Caco-2 (cell line): Measurements from ENCODE around the gene NFIA. TPM values are rescaled to one million over a fixed set of nuclear protein-coding genes. Genes with fewer than 3 reads are reported as not detected.

ENCODE experiments used
- BruUV-seq: library from RNA; stranded (reverse); fragments of 400-500 nt; replicated peaks from 2 replicates; lab custom pipeline; 2021; lab: Mats Ljungman, UMichigan
- CTCF ChIA-PET: fragments of 300-600 bp; sonication (Branson Sonifier 250); formaldehyde crosslinking; loops from one replicate; lab custom pipeline; 2022; ENCODE audit warnings: antibody characterized with exemption; lab: Charles Lee
- POLR2A ChIA-PET: fragments of 300-600 bp; sonication (Branson Sonifier 250); formaldehyde crosslinking; loops from one replicate; lab custom pipeline; 2022; ENCODE audit warnings: antibody characterized with exemption; lab: Charles Lee
- DNase-seq, 2 experiments: peaks; one replicate each; pipeline versions ENCODE4 v3.0.0 to v3.0.0-alpha.2; 2020 to 2022
- H3K27me3 ChIP-seq: replicated peaks from 2 replicates; pipeline ENCODE4 v1.6.0; 2011; ENCODE audit warnings: low read length; ENCODE audit not compliant: control insufficient read depth, insufficient read depth
- H3K36me3 ChIP-seq: 2 replicates; pipeline ENCODE4 v1.5.1; 2011; ENCODE audit warnings: low read length; ENCODE audit not compliant: control insufficient read depth, insufficient read depth
- H3K4me1 ChIP-seq: fragments of 250-450 bp; sonication (Bioruptor Pico); 2 replicates; pipeline ENCODE4 v1.5.1; 2020; ENCODE audit warnings: mild to moderate bottlenecking
- H3K4me3 ChIP-seq: 2 replicates; pipeline ENCODE4 v1.5.1; 2011; ENCODE audit warnings: low read depth, mild to moderate bottlenecking, control low read depth, low read length
- H3K9me3 ChIP-seq: fragments of 250-450 bp; sonication (Bioruptor Pico); 2 replicates; pipeline ENCODE4 v1.5.1; 2020; ENCODE audit warnings: mild to moderate bottlenecking, moderate library complexity
- H3K27ac Mint-ChIP-seq: one replicate; pipeline ENCODE4 v1.8.0; 2022; ENCODE audit warnings: mixed read lengths; ENCODE audit not compliant: unreplicated experiment
- H3K27me3 Mint-ChIP-seq: one replicate; pipeline ENCODE4 v1.8.0; 2022; ENCODE audit warnings: mixed read lengths; ENCODE audit not compliant: insufficient read depth, unreplicated experiment
- H3K36me3 Mint-ChIP-seq: one replicate; pipeline ENCODE4 v1.8.0; 2022; ENCODE audit warnings: mild to moderate bottlenecking, mixed read lengths; ENCODE audit not compliant: insufficient read depth, unreplicated experiment
- H3K4me1 Mint-ChIP-seq: one replicate; pipeline ENCODE4 v1.8.0; 2022; ENCODE audit warnings: low read depth, mixed read lengths; ENCODE audit not compliant: unreplicated experiment
- H3K4me3 Mint-ChIP-seq: one replicate; pipeline ENCODE4 v1.8.0; 2022; ENCODE audit warnings: mild to moderate bottlenecking, moderate library complexity, mixed read lengths; ENCODE audit not compliant: unreplicated experiment
- H3K9me3 Mint-ChIP-seq: one replicate; pipeline ENCODE4 v1.8.0; 2022; ENCODE audit warnings: mixed read lengths; ENCODE audit not compliant: unreplicated experiment
- intact Hi-C: fragments of 100-400 bp; cut with micrococcal nuclease; formaldehyde crosslinking; loops from one replicate; pipeline ENCODE4 v1.10.0; 2022; ENCODE audit not compliant: unreplicated experiment
- total RNA-seq: library from RNA; stranded (reverse); gene quantifications from 2 replicates; pipeline ENCODE4 v1.2.3, GENCODE V29; 2022
- TF ChIP-seq, protein P1 (sequence below), 2 experiments: fragments of 200-600 bp in 1 of 2; IDR thresholded peaks; 1 replicate in 1 of 2; 2 replicates in 1 of 2; pipeline versions ENCODE4 v1.5.1 to v1.8.0; 2011 to 2022; ENCODE audit warnings: antibody characterized with exemption in 1 of 2, control low read depth in 1 of 2, inconsistent platforms in 1 of 2, low read depth in 1 of 2, low read length in 1 of 2, mild to moderate bottlenecking in 1 of 2, moderate library complexity in 1 of 2; ENCODE audit not compliant: insufficient read depth in 1 of 2, severe bottlenecking in 1 of 2, unreplicated experiment in 1 of 2

NFIA gene
- total RNA-seq, 1 experiment from 2014 or later: 1.4 TPM

DNA sequence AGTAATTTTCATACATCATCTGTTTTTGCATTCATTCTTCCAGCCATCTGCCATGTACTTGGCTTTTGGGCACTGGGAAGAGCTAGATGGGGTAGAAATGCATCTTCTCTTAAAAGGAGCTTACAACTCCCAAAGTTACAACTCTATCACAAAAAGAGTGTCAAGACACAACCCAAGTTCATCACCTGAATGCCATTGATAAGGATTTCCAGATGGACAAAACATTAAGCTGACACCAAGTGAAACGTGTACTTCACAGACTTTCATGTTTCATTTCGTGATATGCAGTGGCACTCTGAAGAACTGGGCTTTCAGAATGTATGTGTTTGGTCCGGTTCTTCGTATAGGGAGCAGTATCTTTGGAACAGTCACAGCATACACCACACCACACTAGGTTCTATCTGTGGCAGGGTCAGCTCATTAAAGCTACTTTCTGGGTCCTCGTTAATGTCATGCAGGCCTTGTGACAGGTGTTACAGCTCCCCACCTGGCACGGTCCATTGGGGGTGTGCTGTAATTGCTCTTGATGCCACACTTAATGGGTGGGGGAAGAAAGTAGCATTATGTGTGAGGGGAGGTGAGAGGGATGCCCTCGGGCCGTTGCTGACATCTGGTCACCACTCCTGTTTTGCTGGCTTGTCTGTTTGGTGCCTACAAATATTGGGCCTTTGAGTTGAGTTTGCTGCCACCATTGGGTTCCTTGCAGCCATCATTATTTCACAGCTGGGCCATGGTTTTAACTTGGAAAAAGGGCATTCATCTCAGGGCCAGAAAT lies 164.9 kb downstream of the NFIA start:
- ChIA-PET CTCF (no interaction called here), POLR2A (no interaction called here)
- TF ChIP-seq, protein P1, sequence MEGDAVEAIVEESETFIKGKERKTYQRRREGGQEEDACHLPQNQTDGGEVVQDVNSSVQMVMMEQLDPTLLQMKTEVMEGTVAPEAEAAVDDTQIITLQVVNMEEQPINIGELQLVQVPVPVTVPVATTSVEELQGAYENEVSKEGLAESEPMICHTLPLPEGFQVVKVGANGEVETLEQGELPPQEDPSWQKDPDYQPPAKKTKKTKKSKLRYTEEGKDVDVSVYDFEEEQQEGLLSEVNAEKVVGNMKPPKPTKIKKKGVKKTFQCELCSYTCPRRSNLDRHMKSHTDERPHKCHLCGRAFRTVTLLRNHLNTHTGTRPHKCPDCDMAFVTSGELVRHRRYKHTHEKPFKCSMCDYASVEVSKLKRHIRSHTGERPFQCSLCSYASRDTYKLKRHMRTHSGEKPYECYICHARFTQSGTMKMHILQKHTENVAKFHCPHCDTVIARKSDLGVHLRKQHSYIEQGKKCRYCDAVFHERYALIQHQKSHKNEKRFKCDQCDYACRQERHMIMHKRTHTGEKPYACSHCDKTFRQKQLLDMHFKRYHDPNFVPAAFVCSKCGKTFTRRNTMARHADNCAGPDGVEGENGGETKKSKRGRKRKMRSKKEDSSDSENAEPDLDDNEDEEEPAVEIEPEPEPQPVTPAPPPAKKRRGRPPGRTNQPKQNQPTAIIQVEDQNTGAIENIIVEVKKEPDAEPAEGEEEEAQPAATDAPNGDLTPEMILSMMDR (IDR thresholded peaks at IDR 0.05; ENCODE audit: insufficient read depth in 1 of 2, low read depth in 1 of 2, low read length in 1 of 2, severe bottlenecking in 1 of 2, unreplicated experiment in 1 of 2): no peak

DNA sequence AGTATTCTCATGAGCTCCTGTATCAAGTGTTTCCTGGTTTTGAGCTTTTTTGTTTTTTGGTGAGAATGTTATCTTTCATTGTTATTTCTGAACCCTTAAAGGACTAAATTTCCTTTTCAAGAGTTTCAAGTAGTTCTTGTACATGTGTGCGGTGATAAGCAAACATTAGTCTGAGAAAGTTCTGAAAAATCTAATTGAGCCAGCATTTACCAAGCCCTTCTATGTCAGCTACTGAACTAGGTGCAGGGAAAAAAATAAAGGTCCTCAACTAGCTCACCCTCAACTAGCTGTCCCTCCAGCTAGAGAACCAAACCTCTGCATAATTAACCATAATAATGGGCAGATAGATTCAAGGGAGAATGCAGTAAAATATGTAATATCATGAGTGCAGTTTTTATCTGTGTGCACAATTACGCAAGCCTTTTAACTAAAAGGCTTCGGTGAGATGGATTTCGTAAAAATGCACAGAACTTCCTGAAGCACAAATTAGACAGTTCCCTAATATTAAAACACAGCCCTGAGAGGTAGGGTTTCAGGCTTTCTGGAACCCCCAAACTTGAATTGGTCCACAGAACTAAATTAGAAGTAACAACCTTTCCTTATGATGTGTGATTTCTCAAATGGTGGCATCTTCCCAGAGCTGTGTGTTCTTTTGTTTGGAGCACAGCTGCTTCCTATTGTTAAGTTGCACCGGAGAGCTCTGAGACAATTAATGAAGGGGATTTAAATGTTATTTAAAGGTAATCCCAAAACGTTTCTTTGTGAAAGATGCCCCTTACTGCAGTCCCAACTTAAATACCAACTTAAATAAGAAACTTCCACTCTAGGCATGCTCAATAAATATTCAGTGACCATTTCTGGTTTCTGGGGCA lies 165.8 kb downstream of the NFIA start:
- Mint-ChIP-seq H3K9me3 (no peaks in the 10 kb centered on the region), H3K4me3 (no peak overlapping the region), H3K36me3 (no peaks in the 10 kb centered on the region), H3K4me1 (no peaks in the 10 kb centered on the region), H3K27ac (no peak overlapping the region), H3K27me3 (no peaks in the 10 kb centered on the region)
- intact Hi-C loops: no loop called here
- POLR2A ChIA-PET: no interaction called here
- CTCF ChIA-PET: no interaction called here
- no peak for DNase-seq
- H3K4me1 ChIP-seq: no peaks in the 10 kb centered on the region
- H3K36me3 ChIP-seq: no peaks in the 10 kb centered on the region
- TF ChIP-seq, protein P1 (IDR thresholded peaks at IDR 0.05; ENCODE audit: insufficient read depth in 1 of 2, low read depth in 1 of 2, low read length in 1 of 2, severe bottlenecking in 1 of 2, unreplicated experiment in 1 of 2): no peak
- H3K4me3 ChIP-seq: no peak overlapping the region
- BruUV-seq: no TSS peak
- H3K9me3 ChIP-seq: no peaks in the 10 kb centered on the region
- H3K27me3 ChIP-seq: no peaks in the 10 kb centered on the region

More for the DNA sequence above, 164.9 kb downstream of the NFIA start:
- Histone ChIP-seq H3K4me1 (no peaks in the 10 kb centered on the region), H3K4me3 (no peak overlapping the region), H3K9me3 (no peaks in the 10 kb centered on the region), H3K27me3 (no peaks in the 10 kb centered on the region), H3K36me3 (no peaks in the 10 kb centered on the region)
- no peaks in the 10 kb centered on the region for H3K36me3 Mint-ChIP-seq
- no peaks in the 10 kb centered on the region for H3K4me1 Mint-ChIP-seq
- intact Hi-C loops: no loop called here
- no peak overlapping the region for H3K27ac Mint-ChIP-seq
- DNase-seq: no peak
- no TSS peak for BruUV-seq
- H3K27me3 Mint-ChIP-seq: no peaks in the 10 kb centered on the region
- no peak overlapping the region for H3K4me3 Mint-ChIP-seq
- H3K9me3 Mint-ChIP-seq: no peaks in the 10 kb centered on the region

DNA sequence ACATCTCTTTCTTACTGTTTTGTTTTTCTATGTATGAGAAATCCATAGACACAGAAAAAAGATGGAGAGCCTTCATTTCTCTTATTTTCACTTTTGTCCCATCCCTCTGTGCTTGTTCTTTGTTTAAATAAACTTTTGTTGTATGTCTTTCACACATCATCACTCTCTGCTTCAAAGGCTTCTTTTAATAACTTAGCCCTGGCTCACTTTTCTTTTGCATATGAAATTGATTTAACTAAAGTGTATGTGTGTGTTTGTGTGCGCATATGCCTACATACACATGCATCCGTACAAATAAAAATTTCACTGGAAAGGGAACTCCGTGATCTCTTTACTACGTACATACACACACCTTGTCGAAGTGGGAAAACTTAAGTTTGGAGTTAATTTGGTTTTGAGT lies 168.6 kb downstream of the NFIA start:
- H3K4me3 Mint-ChIP-seq: no peak overlapping the region
- H3K9me3 Mint-ChIP-seq: no peaks in the 10 kb centered on the region
- no TSS peak for BruUV-seq
- H3K36me3 Mint-ChIP-seq: no peaks in the 10 kb centered on the region
- DNase-seq: no peak
- H3K4me3 ChIP-seq: no peak overlapping the region
- no peaks in the 10 kb centered on the region for H3K27me3 ChIP-seq
- no peaks in the 10 kb centered on the region for H3K4me1 ChIP-seq
- ChIA-PET CTCF (no interaction called here), POLR2A (no interaction called here)
- H3K9me3 ChIP-seq: no peaks in the 10 kb centered on the region
- TF ChIP-seq, protein P1 (IDR thresholded peaks at IDR 0.05; ENCODE audit: insufficient read depth in 1 of 2, low read depth in 1 of 2, low read length in 1 of 2, severe bottlenecking in 1 of 2, unreplicated experiment in 1 of 2): no peak
- H3K36me3 ChIP-seq: no peaks in the 10 kb centered on the region
- intact Hi-C loops: no loop called here
- no peaks in the 10 kb centered on the region for H3K27me3 Mint-ChIP-seq
- no peak overlapping the region for H3K27ac Mint-ChIP-seq
- no peaks in the 10 kb centered on the region for H3K4me1 Mint-ChIP-seq
